Measurements from ENCODE around the gene FSHR. TPM values are rescaled to one million over a fixed set of nuclear protein-coding genes. Genes with fewer than 3 reads are reported as not detected.

Gene FSHR
- polyA plus RNA-seq, 1 experiment, result not detected

- Histone ChIP-seq H3K4me3 (ENCODE audit: low read depth, low read length) (no peak overlapping the region), H3K36me3 (ENCODE audit: control insufficient read depth, insufficient read depth, low read length) (no peaks in the 10 kb centered on the region), H3K27me3 (ENCODE audit: control insufficient read depth, insufficient read depth, low read length) (no peaks in the 10 kb centered on the region)
- DNase-seq (ENCODE audit: low read depth), result no peak
- CTCF ChIA-PET, result no interaction called here
- TF ChIP-seq, protein P1, sequence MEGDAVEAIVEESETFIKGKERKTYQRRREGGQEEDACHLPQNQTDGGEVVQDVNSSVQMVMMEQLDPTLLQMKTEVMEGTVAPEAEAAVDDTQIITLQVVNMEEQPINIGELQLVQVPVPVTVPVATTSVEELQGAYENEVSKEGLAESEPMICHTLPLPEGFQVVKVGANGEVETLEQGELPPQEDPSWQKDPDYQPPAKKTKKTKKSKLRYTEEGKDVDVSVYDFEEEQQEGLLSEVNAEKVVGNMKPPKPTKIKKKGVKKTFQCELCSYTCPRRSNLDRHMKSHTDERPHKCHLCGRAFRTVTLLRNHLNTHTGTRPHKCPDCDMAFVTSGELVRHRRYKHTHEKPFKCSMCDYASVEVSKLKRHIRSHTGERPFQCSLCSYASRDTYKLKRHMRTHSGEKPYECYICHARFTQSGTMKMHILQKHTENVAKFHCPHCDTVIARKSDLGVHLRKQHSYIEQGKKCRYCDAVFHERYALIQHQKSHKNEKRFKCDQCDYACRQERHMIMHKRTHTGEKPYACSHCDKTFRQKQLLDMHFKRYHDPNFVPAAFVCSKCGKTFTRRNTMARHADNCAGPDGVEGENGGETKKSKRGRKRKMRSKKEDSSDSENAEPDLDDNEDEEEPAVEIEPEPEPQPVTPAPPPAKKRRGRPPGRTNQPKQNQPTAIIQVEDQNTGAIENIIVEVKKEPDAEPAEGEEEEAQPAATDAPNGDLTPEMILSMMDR (IDR thresholded peaks at IDR 0.05; ENCODE audit: insufficient read depth, low read depth, low read length), result no peak
- POLR2A ChIA-PET, result no interaction called here
Measured at GRCh38 chr2:49033394-49034185, 120.7 kb downstream of the FSHR start.

DNA sequence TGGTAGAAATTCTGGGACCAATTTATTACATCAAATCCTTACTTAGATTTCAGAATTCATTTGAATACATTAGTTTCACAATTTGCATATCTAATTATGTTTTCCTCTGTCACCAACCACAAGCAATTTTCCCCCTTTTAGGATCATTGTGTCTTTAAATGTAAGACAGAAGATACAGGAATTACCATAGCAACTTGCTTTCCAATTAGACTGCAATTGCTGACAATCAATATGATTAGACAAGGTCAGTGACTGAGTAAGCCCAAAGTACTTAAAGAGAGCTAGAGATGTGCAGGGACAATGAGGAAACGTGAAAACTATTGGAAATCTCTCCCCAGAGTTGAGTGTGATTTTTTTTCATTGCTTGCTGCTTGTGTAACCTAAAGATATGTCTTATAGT, 121.4 kb downstream of the FSHR start:
- DNase-seq (ENCODE audit: low read depth), result no peak
- POLR2A ChIA-PET, result no interaction called here
- Histone ChIP-seq H3K27me3 (ENCODE audit: control insufficient read depth, insufficient read depth, low read length) (no peaks in the 10 kb centered on the region), H3K4me3 (ENCODE audit: low read depth, low read length) (no peak overlapping the region), H3K36me3 (ENCODE audit: control insufficient read depth, insufficient read depth, low read length) (no peaks in the 10 kb centered on the region)
- TF ChIP-seq, protein P1 (IDR thresholded peaks at IDR 0.05; ENCODE audit: insufficient read depth, low read depth, low read length), result no peak
- CTCF ChIA-PET, result no interaction called here

- no peaks in the 10 kb centered on the region for H3K27me3 ChIP-seq (ENCODE audit: control insufficient read depth, insufficient read depth, low read length)
- POLR2A ChIA-PET, result no interaction called here
- no peaks in the 10 kb centered on the region for H3K36me3 ChIP-seq (ENCODE audit: control insufficient read depth, insufficient read depth, low read length)
- TF ChIP-seq, protein P1 (IDR thresholded peaks at IDR 0.05; ENCODE audit: insufficient read depth, low read depth, low read length), result no peak
- no peak overlapping the region for H3K4me3 ChIP-seq (ENCODE audit: low read depth, low read length)
- no peak for DNase-seq (ENCODE audit: low read depth)
- CTCF ChIA-PET, result no interaction called here
Measured at GRCh38 chr2:49032126-49032525, 122.2 kb downstream of the FSHR start.

DNA sequence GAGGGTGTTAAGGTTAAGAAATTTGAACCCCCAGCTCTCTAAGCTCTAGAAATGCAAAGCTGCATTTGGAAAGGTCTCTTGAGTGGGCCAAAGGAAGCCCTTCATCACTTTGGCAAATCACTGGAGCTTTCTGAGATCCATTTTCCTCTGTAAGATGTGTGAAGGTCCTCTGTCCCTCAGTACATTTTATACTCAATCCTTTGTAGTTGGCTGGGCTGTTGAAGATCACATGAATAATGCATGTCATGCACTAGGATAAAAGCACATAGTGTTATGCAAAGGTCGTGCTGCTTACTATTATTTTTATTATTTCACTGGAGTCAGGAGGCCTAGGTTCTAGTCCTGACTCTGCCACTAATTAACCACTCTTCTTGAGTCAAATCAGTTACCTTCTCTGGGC, 124.9 kb downstream of the FSHR start:
- H3K36me3 ChIP-seq (ENCODE audit: control insufficient read depth, insufficient read depth, low read length), result no peaks in the 10 kb centered on the region
- no peak overlapping the region for H3K4me3 ChIP-seq (ENCODE audit: low read depth, low read length)
- H3K27me3 ChIP-seq (ENCODE audit: control insufficient read depth, insufficient read depth, low read length), result no peaks in the 10 kb centered on the region
- TF ChIP-seq, protein P1 (IDR thresholded peaks at IDR 0.05; ENCODE audit: insufficient read depth, low read depth, low read length), result no peak
- ChIA-PET POLR2A (no interaction called here), CTCF (no interaction called here)
- DNase-seq (ENCODE audit: low read depth), result no peak

DNA sequence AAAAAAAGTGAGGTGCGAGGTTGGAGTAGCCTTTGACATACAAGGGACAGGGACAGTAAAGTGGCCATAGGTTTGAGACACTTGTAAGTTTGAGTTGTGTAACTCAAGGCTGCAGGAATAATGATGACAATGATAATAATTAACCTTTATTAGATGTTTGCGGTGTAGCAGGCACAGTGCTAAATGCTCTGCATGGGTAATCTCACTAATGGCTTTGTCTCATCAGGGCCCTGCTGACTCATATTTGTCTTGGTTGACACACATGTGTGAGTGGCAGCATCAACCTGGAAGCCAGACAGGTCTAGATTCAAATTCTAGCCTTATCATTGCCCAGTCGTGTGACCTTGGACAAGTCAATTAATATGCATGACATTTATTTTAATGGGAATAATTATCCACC, 126.2 kb downstream of the FSHR start:
- TF ChIP-seq, protein P1 (IDR thresholded peaks at IDR 0.05; ENCODE audit: insufficient read depth, low read depth, low read length), result no peak
- DNase-seq (ENCODE audit: low read depth), result no peak
- Histone ChIP-seq H3K36me3 (ENCODE audit: control insufficient read depth, insufficient read depth, low read length) (no peaks in the 10 kb centered on the region), H3K27me3 (ENCODE audit: control insufficient read depth, insufficient read depth, low read length) (no peaks in the 10 kb centered on the region), H3K4me3 (ENCODE audit: low read depth, low read length) (no peak overlapping the region)
- CTCF ChIA-PET, result no interaction called here
- POLR2A ChIA-PET, result no interaction called here

Data from BJ (cell line).